Suprapubic skin (tissue), 4 donors: Measurements from ENCODE around the gene MRGPRG. TPM values are rescaled to one million over a fixed set of nuclear protein-coding genes. Genes with fewer than 3 reads are reported as not detected.
A peak's percentile ranks its signal among the peaks of the same experiment; 100 is the strongest.

Source experiments
- DNase-seq, 2 donors: peaks; one replicate each; pipeline ENCODE4 v3.0.0-alpha.2; 2019; ENCODE audit warnings: low spot score in 2 of 2
- H3K27ac ChIP-seq: fragments of 200-600 bp; sonication (generic); one replicate; pipeline ENCODE4 v1.5.1; 2019
- H3K27me3 ChIP-seq: fragments of 200-600 bp; sonication (generic); one replicate; pipeline ENCODE4 v1.5.1; 2019
- H3K36me3 ChIP-seq: fragments of 200-600 bp; sonication (generic); one replicate; pipeline ENCODE4 v1.5.1; 2019
- H3K4me1 ChIP-seq: fragments of 200-600 bp; sonication (generic); one replicate; pipeline ENCODE4 v1.5.1; 2019
- H3K4me3 ChIP-seq: fragments of 200-600 bp; sonication (generic); one replicate; pipeline ENCODE4 v1.5.1; 2019; ENCODE audit warnings: mild to moderate bottlenecking
- H3K9me3 ChIP-seq: fragments of 200-600 bp; sonication (generic); one replicate; pipeline ENCODE4 v1.5.1; 2019
- CTCF ChIP-seq, 2 donors: fragments of 200-600 bp in 1 of 2; fragments of 450-650 bp in 1 of 2; sonication (generic) in 1 of 2; IDR thresholded peaks; one replicate each; pipeline ENCODE4 v1.5.1; 2016 to 2019; ENCODE audit warnings: antibody characterized with exemption in 2 of 2, mild to moderate bottlenecking in 1 of 2, moderate library complexity in 1 of 2
- EP300 ChIP-seq: sonication (generic); formaldehyde crosslinking; IDR thresholded peaks from one replicate; pipeline ENCODE4 v1.6.1; 2017; ENCODE audit warnings: antibody characterized with exemption
- POLR2A ChIP-seq, 2 donors: fragments of 450-650 bp; IDR thresholded peaks; one replicate each; pipeline ENCODE4 v1.6.1; 2017; ENCODE audit warnings: antibody characterized with exemption in 2 of 2, mild to moderate bottlenecking in 2 of 2, moderate library complexity in 2 of 2
- POLR2AphosphoS5 ChIP-seq, 3 donors: sonication (generic); formaldehyde crosslinking; IDR thresholded peaks; one replicate each; pipeline ENCODE4 v1.6.1; 2017; ENCODE audit warnings: antibody characterized with exemption in 3 of 3
- WGBS: methylation state at CpG from one replicate; pipeline ENCODE4 v1.1.5; 2018; 5-methylcytosine and 5-hydroxymethylcytosine counted together
- total RNA-seq, 4 donors: library from RNA; depleted of rRNA; stranded (reverse); fragments of >200 nt; gene quantifications; one replicate each; pipeline ENCODE4 v1.1.0, GENCODE V29; 2016

Gene MRGPRG
- total RNA-seq, 4 donors from 2014 or later = not detected

GRCh38 chr11:3230636-3231549 is 12.3 kb upstream of the MRGPRG start:
- no peak for DNase-seq
- WGBS = 71% methylated on average over 9 of the region's 12 CpGs
- Histone ChIP-seq H3K27ac (no peak overlapping the region), H3K4me3 (no peak overlapping the region), H3K27me3 (peaks cover 41% of the 10 kb centered on the region), H3K4me1 (peaks cover 11% of the 10 kb centered on the region), H3K36me3 (no peaks in the 10 kb centered on the region), H3K9me3 (no peaks in the 10 kb centered on the region)
- TF ChIP-seq CTCF (IDR thresholded peaks at IDR 0.05) (no peak), EP300 (no peak), POLR2A (IDR thresholded peaks at IDR 0.05) (no peak), POLR2AphosphoS5 (IDR thresholded peaks at IDR 0.05) (no peak)

- TF ChIP-seq POLR2AphosphoS5 (IDR thresholded peaks at IDR 0.05) (no peak), POLR2A (IDR thresholded peaks at IDR 0.05) (no peak), EP300 (no peak), CTCF (IDR thresholded peaks at IDR 0.05) (no peak)
- Histone ChIP-seq H3K27ac (no peak overlapping the region), H3K36me3 (no peaks in the 10 kb centered on the region), H3K27me3 (peaks cover 41% of the 10 kb centered on the region), H3K4me1 (peaks cover 11% of the 10 kb centered on the region), H3K4me3 (no peak overlapping the region), H3K9me3 (no peaks in the 10 kb centered on the region)
- WGBS = 83% methylated on average over 10 of the region's 21 CpGs
- DNase-seq = no peak
These were observed 11.3 kb upstream of the MRGPRG start for GRCh38 chr11:3229673-3230630.

DNA sequence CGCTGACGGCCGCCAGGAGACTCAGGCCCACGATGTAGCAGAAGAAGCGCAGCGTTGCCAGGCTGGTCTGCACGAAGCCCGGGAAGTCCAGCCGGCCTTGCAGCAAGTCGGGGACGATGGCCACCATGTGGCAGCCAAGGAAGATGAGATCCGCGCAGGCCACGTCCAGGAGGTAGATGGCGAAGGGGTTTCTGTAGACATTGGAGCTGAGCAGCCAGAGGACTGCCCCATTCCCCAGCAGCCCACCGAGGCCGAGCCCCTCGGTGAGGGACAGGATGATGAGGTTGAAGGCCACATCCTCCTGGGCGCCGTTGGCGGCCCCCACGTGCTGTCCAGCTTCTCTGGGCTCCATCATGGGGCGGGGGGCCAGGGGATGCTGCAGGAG is 9.8 kb upstream of the MRGPRG start:
- Histone ChIP-seq H3K36me3 (no peaks in the 10 kb centered on the region), H3K27ac (no peak overlapping the region), H3K4me1 (peaks cover 11% of the 10 kb centered on the region), H3K27me3 (peaks cover 50% of the 10 kb centered on the region), H3K4me3 (no peak overlapping the region), H3K9me3 (no peaks in the 10 kb centered on the region)
- DNase-seq = no peak
- no peak for TF ChIP-seq EP300
- no peak for TF ChIP-seq CTCF (IDR thresholded peaks at IDR 0.05)
- no peak for TF ChIP-seq POLR2A (IDR thresholded peaks at IDR 0.05)
- no peak for TF ChIP-seq POLR2AphosphoS5 (IDR thresholded peaks at IDR 0.05)
- 95% methylated on average over 10 of the region's 23 CpGs for WGBS

DNA sequence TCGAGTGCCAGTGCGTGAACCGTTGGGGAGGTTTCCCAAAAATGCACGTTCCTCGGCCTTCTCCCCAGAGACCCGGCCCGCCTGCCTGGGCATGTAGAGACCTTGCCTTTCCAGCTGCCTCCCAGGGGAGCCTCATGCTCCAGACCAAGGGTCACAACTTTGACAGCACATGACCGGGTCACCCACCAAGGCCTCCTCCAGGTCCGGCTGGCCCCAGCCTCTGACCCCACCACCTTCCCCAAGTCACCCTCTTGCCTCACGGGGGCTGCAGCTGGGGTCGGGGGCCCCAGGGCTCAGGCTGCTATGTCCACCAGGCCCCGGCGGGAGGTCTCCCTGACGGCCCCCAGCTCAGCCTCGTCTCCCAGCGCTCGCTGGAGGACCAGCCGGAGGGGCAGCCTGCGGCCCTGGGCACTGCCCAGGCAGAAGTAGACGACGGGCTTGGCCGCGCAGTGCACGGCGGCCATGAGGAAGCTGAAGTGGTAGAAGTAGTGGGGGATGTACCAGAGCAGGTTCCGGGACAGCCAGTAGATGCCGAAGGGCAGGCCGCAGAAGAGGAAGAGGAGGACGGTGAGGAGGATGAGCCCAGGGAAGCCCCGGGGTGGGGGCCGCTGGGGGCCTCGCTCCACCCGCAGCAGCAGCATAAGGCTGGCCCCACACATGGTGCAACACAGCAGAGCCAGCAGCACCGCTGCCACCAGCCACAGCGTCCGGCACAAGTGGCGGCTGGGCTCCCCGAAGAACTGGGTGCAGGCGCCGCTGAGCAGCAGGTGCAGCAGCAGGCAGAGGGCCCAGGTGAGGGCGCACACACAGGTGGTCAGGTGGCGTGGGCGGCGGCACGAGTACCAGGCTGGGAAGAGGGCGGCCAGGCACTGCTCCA is 9.2 kb upstream of the MRGPRG start:
- TF ChIP-seq CTCF (IDR thresholded peaks at IDR 0.05) = no peak
- TF ChIP-seq EP300 = no peak
- TF ChIP-seq POLR2AphosphoS5 (IDR thresholded peaks at IDR 0.05) = no peak
- TF ChIP-seq POLR2A (IDR thresholded peaks at IDR 0.05) = no peak
- H3K36me3 ChIP-seq = no peaks in the 10 kb centered on the region
- no peak overlapping the region for H3K27ac ChIP-seq
- peak in 1 of 2 donors; percentile 61 for DNase-seq
- peaks cover 11% of the 10 kb centered on the region for H3K4me1 ChIP-seq
- H3K4me3 ChIP-seq = no peak overlapping the region
- H3K27me3 ChIP-seq = peaks cover 51% of the 10 kb centered on the region
- 88% methylated on average over 23 of the region's 46 CpGs for WGBS
- no peaks in the 10 kb centered on the region for H3K9me3 ChIP-seq
